Progenitor cell of endocrine pancreas (in vitro differentiated cells): ENCODE data around the gene COL4A6. TPM values are rescaled to one million over a fixed set of nuclear protein-coding genes. Genes with fewer than 3 reads are reported as not detected.

Experiments used
- DNase-seq: peaks from one replicate; pipeline ENCODE4 v3.0.0; 2021; ENCODE audit warnings: low spot score; ENCODE audit not compliant: unreplicated experiment
- H3K27ac Mint-ChIP-seq: 2 replicates; pipeline ENCODE4 v1.8.0; 2021; ENCODE audit warnings: mild to moderate bottlenecking, moderate library complexity, mixed read lengths
- H3K27me3 Mint-ChIP-seq: 2 replicates; pipeline ENCODE4 v1.8.0; 2021; ENCODE audit warnings: mixed read lengths
- H3K36me3 Mint-ChIP-seq: 2 replicates; pipeline ENCODE4 v1.8.0; 2022; ENCODE audit warnings: mixed read lengths; ENCODE audit not compliant: insufficient read depth
- H3K4me1 Mint-ChIP-seq: 2 replicates; pipeline ENCODE4 v1.8.0; 2021; ENCODE audit warnings: low read depth, mixed read lengths
- H3K4me3 Mint-ChIP-seq: 2 replicates; pipeline ENCODE4 v1.8.0; 2021; ENCODE audit warnings: low read depth, mild to moderate bottlenecking, moderate library complexity, mixed read lengths
- H3K9me3 Mint-ChIP-seq: 2 replicates; pipeline ENCODE4 v1.8.0; 2021; ENCODE audit warnings: low read depth, mixed read lengths
- total RNA-seq: library from RNA; stranded (reverse); gene quantifications from 2 replicates; pipeline ENCODE4 v1.2.1, GENCODE V29; 2021
- TF ChIP-seq, protein P1 (sequence below): fragments of 200-600 bp; sonication (generic); IDR thresholded peaks from one replicate; pipeline ENCODE4 v1.5.0; 2021; ENCODE audit warnings: antibody characterized with exemption, mild to moderate bottlenecking; ENCODE audit not compliant: unreplicated experiment

COL4A6 gene
- total RNA-seq, 1 donor from 2014 or later: 66.6 TPM

DNA sequence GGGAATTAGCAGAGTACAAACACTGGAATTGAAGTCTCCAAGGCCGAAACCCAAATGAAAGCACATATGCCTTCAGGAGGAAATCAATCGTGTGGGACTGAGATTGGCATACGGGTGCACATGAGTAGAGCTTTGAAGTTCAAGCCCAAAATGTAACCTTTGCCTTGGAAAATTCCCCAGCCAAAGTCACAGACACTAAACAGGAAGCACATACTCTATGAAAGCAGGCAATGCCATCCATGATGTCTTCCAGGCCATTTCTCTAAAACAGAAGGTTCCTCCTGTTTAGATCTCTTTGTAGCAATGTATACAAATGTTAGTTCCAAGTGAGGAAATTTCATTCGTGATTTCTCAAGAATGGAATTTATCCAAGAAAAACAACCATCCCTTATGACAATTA, 162.5 kb downstream of the COL4A6 start:
- Mint-ChIP-seq H3K9me3 (peaks cover 15% of the 10 kb centered on the region), H3K36me3 (peaks cover 12% of the 10 kb centered on the region), H3K4me3 (no peak overlapping the region), H3K27ac (no peak overlapping the region), H3K27me3 (no peaks in the 10 kb centered on the region), H3K4me1 (no peaks in the 10 kb centered on the region)
- TF ChIP-seq, protein P1, sequence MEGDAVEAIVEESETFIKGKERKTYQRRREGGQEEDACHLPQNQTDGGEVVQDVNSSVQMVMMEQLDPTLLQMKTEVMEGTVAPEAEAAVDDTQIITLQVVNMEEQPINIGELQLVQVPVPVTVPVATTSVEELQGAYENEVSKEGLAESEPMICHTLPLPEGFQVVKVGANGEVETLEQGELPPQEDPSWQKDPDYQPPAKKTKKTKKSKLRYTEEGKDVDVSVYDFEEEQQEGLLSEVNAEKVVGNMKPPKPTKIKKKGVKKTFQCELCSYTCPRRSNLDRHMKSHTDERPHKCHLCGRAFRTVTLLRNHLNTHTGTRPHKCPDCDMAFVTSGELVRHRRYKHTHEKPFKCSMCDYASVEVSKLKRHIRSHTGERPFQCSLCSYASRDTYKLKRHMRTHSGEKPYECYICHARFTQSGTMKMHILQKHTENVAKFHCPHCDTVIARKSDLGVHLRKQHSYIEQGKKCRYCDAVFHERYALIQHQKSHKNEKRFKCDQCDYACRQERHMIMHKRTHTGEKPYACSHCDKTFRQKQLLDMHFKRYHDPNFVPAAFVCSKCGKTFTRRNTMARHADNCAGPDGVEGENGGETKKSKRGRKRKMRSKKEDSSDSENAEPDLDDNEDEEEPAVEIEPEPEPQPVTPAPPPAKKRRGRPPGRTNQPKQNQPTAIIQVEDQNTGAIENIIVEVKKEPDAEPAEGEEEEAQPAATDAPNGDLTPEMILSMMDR: no peak
- DNase-seq: no peak

DNA sequence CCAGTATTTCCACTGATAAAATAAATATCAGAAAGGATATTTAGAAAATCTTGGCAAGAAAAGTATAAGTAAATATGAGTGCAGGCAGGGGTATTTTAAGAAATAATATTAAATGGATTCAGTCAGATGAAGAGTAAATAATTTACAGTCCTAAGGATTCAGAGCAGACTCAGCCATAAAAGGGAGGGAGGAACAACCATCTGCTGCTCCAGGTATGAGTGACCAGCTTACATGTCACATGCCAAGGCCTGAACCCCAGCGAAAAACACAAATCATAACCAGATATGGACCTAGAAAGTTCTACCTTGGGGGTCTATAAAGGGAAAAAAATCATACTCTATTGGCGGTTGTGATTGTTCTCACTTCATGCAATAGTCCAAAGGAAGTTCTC, 166.8 kb downstream of the COL4A6 start:
- peaks cover 10% of the 10 kb centered on the region for H3K4me1 Mint-ChIP-seq
- H3K36me3 Mint-ChIP-seq: peaks cover 1% of the 10 kb centered on the region
- H3K9me3 Mint-ChIP-seq: no peaks in the 10 kb centered on the region
- H3K27me3 Mint-ChIP-seq: no peaks in the 10 kb centered on the region
- H3K27ac Mint-ChIP-seq: no peak overlapping the region
- TF ChIP-seq, protein P1: no peak
- H3K4me3 Mint-ChIP-seq: no peak overlapping the region
- no peak for DNase-seq

DNA sequence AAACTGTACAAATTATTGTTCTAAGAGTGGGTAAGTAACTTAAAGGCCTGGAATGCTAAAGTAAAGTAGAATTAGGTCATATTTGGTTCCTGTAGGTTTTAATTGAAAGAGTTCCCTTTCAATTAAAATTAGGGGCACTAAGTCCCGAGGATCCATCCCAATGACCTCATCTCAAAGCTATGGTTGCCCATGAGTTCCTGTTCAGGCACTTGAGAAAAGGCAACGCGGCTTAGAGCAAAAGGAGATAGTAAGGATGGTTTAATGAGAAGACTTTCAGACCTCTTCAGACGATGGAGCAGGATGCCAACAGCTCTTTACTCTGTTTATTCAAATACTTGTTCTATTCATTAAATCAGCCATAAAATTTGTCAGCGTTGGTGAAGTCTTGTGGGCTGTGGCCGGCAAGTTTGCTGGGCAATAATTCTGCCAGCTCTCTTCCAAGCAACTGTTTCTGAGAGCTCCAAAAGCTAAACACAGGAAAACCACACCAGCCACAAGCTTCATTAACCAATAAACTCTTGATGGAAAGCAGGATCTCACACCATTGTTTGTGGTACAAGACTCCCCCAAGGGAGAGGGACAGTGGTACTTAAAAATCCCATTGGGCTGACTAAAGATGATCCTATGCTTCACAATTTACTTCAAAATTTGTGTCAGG, 167.4 kb downstream of the COL4A6 start:
- peaks cover 1% of the 10 kb centered on the region for H3K36me3 Mint-ChIP-seq

DNA sequence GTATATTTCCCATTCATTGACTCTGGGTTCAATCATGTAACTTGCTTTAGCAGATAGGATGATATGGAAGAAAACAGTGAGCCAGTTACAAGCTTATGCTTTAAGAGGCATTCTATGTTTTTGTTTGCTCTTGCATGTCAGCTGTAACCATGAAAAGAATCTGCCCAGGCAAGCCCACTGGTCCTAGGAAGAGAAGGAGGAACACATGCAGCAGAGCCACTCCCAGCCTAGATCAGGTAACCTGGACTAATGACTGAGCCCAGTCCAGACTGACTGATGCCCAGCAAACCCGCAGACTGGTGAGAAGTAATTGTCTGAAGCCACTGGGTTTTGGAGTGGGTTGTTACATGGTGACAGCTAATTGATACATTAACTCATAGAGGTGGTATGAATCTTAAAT, 167.9 kb downstream of the COL4A6 start:
- no peak overlapping the region for H3K27ac Mint-ChIP-seq

More for the DNA sequence above, 167.4 kb downstream of the COL4A6 start:
- H3K9me3 Mint-ChIP-seq: no peaks in the 10 kb centered on the region
- no peaks in the 10 kb centered on the region for H3K27me3 Mint-ChIP-seq
- H3K4me1 Mint-ChIP-seq: peaks cover 10% of the 10 kb centered on the region
- H3K4me3 Mint-ChIP-seq: no peak overlapping the region
- H3K27ac Mint-ChIP-seq: no peak overlapping the region
- DNase-seq: no peak
- TF ChIP-seq, protein P1: no peak

DNA sequence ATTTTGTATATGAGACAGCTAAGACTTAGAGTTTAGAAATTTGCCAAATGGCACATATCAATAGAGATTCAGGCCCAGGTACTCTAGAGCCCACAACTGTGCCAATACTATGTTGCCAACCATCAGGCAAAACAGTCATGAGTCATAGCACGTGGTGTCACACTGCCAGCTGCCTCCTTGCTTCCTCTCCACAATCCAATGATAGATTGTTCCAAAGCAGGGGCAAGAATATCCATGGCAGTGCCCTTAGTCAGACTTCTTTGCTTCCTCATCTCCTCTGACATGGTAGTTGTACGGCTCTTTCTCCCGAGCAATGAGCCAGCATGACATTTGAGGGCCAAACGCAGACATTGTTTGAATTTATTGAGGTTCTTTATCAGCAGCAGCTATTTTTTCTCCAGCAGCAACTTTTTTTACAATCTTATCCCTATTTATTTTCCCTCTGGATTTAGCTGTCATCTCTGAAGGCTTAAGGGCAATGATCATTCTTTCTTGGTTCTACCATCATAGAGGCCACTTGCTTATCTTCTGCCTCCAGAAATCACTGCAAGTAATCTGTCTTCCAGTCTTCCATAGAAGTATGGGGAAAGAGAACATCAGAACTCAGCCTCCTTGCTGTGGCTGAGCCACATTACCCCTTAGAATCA, 169.7 kb downstream of the COL4A6 start:
- Mint-ChIP-seq H3K4me3 (no peak overlapping the region), H3K36me3 (peaks cover 1% of the 10 kb centered on the region), H3K4me1 (peaks cover 17% of the 10 kb centered on the region), H3K27ac (no peak overlapping the region), H3K27me3 (no peaks in the 10 kb centered on the region), H3K9me3 (no peaks in the 10 kb centered on the region)
- no peak for DNase-seq
- TF ChIP-seq, protein P1: no peak

More for the DNA sequence above, 167.9 kb downstream of the COL4A6 start:
- Mint-ChIP-seq H3K9me3 (no peaks in the 10 kb centered on the region), H3K36me3 (peaks cover 1% of the 10 kb centered on the region), H3K4me1 (peaks cover 10% of the 10 kb centered on the region), H3K4me3 (no peak overlapping the region), H3K27me3 (no peaks in the 10 kb centered on the region)
- DNase-seq: no peak
- TF ChIP-seq, protein P1: no peak
